ENCODE results near the gene GCNT4.

- TF ChIP-seq TAF1 (IDR thresholded peaks at IDR 0.05; ENCODE audit: low read depth) (no peak), MAX (IDR thresholded peaks at IDR 0.05) (no peak), NFIC (IDR thresholded peaks at IDR 0.05) (no peak), USF1 (IDR thresholded peaks at IDR 0.05) (no peak)
Measured at GRCh38 chr5:75072061-75072460, 19.7 kb upstream of the GCNT4 start.
